Bronchial epithelial cell (primary cell): ENCODE measurements around the gene ZNF407. TPM values are rescaled to one million over a fixed set of nuclear protein-coding genes. Genes with fewer than 3 reads are reported as not detected.

Experiments used
- DNase-seq: peaks from one replicate; pipeline ENCODE4 v3.0.0-alpha.2; 2010; ENCODE audit warnings: low read depth
- FAIRE-seq: peaks from 2 replicates; lab custom pipeline; 2011; peaks lifted over from hg19 to GRCh38; lab: Jason Lieb, UNC
- H3K27me3 ChIP-seq: 2 replicates; pipeline ENCODE4 v1.5.1; 2011; ENCODE audit warnings: low read length; ENCODE audit not compliant: control insufficient read depth, insufficient read depth
- H3K36me3 ChIP-seq: 2 replicates; pipeline ENCODE4 v1.5.1; 2011; ENCODE audit warnings: low read length; ENCODE audit not compliant: control insufficient read depth, insufficient read depth
- H3K4me3 ChIP-seq: 2 replicates; pipeline ENCODE4 v1.5.1; 2011; ENCODE audit warnings: mild to moderate bottlenecking, low read depth, low read length, control low read depth
- total RNA-seq: library from RNA; depleted of rRNA; stranded (reverse); fragments of >200 nt; gene quantifications from 2 replicates; pipeline ENCODE4 v1.2.1, GENCODE V29; 2014
- TF ChIP-seq, protein P1 (sequence below): IDR thresholded peaks from 2 replicates; pipeline ENCODE4 v1.5.1; 2011; ENCODE audit warnings: mild to moderate bottlenecking, moderate library complexity, low read length, control low read depth, inconsistent platforms; ENCODE audit not compliant: insufficient read depth, severe bottlenecking

The ZNF407 gene
- total RNA-seq, 1 donor from 2014 or later, result 10.0 TPM

DNA sequence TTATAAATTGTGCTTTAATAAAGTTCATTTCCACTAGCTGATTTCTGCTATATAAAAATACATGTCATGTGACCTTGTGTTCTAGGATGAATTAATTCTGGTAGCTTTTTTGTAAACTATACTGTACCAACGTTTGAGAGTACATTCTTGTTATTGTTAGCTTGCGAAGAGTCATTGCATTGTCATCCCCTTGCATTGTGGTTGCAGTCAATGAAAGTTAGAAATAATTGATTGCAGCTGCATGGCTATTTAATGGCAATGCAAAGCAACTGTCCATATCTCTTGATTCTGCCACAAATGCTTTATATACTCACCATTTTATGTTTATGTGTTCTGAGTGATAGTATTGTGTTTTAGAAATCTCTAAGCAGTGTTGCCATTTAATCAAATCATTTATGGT lies 91.6 kb downstream of the ZNF407 start:
- no peak for DNase-seq
- TF ChIP-seq, protein P1, sequence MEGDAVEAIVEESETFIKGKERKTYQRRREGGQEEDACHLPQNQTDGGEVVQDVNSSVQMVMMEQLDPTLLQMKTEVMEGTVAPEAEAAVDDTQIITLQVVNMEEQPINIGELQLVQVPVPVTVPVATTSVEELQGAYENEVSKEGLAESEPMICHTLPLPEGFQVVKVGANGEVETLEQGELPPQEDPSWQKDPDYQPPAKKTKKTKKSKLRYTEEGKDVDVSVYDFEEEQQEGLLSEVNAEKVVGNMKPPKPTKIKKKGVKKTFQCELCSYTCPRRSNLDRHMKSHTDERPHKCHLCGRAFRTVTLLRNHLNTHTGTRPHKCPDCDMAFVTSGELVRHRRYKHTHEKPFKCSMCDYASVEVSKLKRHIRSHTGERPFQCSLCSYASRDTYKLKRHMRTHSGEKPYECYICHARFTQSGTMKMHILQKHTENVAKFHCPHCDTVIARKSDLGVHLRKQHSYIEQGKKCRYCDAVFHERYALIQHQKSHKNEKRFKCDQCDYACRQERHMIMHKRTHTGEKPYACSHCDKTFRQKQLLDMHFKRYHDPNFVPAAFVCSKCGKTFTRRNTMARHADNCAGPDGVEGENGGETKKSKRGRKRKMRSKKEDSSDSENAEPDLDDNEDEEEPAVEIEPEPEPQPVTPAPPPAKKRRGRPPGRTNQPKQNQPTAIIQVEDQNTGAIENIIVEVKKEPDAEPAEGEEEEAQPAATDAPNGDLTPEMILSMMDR, result no peak
- H3K27me3 ChIP-seq, result no peaks in the 10 kb centered on the region
- no peak overlapping the region for H3K4me3 ChIP-seq
- H3K36me3 ChIP-seq, result peaks cover 3% of the 10 kb centered on the region
- no peak for FAIRE-seq

DNA sequence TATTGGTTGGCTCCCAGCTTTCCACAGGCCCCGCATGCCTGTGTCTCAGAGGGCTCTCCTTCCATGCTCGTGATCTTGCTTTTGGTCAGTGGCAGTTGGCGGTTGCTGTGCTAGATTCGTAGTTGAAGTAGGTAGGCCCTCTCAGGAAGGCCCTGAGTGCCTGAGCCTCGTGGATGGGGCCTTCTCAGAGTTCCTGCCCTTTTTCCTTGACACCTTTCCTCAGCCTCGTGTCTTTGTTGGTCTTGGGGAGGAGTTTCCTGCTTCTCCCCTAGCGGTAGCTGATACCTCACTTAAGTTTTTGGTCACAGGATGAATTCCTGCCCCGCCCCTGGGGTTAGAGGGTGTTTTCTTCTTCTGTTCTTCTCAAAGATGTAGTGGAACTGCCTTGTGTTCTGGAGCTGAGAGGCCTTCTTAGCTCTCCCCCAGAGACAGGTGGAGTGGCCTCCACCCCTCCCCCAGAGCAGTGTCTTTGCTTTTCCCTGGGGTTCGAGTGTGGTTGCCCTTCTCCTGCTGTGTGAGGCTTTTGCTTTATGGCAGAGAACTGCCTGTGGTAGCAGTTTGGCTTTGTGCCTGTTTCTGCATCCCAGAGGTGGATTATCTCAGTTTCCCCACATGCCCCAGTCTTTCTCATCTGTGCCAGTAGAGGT lies 94.8 kb downstream of the ZNF407 start:
- Histone ChIP-seq H3K27me3 (no peaks in the 10 kb centered on the region), H3K4me3 (no peak overlapping the region), H3K36me3 (no peaks in the 10 kb centered on the region)
- FAIRE-seq (peak; percentile 55), DNase-seq (no peak)
- TF ChIP-seq, protein P1, result no peak

DNA sequence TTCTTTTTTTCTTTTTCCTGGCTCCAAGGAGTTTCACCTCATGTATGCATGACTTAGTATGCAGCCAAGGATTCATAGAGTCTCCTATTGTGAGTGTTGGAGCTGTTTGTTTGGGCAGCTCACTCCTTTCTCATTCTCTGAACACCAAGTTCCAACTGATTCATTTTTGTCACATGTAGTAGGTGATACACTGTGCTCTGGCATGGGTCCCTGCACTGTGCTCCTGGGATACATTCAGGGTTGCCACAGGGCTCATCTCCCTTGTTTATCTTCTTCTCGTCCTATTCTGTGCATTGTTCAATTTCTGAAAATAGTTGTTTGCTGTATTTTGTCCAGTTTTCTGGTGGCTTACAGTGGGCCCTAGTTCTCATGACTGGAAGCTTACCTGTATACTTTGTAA lies 96.8 kb downstream of the ZNF407 start:
- FAIRE-seq, result no peak
- TF ChIP-seq, protein P1, result no peak
- Histone ChIP-seq H3K4me3 (no peak overlapping the region), H3K36me3 (no peaks in the 10 kb centered on the region), H3K27me3 (no peaks in the 10 kb centered on the region)
- DNase-seq, result no peak

DNA sequence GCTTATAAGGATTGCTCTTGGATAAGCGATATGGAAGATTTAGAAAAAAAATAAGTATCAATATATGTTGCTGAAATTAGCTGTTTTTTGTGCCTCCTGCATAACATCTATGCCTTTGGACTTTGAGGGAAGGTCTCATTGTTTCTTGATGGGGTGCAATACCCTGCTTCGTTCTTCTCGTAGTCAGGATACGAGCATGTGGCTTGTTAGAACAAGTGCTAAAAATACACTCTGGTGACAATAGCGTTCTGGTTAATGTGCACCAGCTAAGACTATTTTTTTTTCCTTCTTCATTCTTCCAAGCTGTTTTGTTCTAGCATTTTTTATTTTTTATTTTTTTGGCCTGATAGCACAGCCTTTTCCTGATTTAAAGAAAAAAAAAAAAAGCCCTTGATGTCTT lies 97.5 kb downstream of the ZNF407 start:
- DNase-seq (no peak), FAIRE-seq (no peak)
- Histone ChIP-seq H3K4me3 (no peak overlapping the region), H3K27me3 (no peaks in the 10 kb centered on the region), H3K36me3 (no peaks in the 10 kb centered on the region)
- TF ChIP-seq, protein P1, result no peak

DNA sequence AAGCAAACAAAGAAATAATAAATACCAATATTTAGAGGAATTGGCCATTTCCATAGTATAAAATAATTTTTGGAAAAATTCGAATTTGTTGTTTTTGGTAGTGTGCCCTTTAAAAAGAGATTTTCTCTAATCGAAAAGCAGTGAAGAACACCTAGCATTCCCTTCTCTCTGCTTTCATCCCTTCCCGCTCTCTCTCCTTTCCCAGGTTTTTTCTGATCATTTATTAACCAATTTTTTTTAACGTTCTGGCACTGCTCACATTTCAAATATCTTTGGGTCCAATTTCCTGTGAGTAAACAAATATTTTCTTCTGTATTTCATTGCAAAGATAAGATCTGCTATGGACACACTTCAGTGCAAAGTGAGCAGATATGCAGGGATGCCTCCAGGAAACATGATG lies 101.2 kb downstream of the ZNF407 start:
- DNase-seq (no peak), FAIRE-seq (no peak)
- no peaks in the 10 kb centered on the region for H3K27me3 ChIP-seq
- TF ChIP-seq, protein P1, result no peak
- no peaks in the 10 kb centered on the region for H3K36me3 ChIP-seq
- no peak overlapping the region for H3K4me3 ChIP-seq

DNA sequence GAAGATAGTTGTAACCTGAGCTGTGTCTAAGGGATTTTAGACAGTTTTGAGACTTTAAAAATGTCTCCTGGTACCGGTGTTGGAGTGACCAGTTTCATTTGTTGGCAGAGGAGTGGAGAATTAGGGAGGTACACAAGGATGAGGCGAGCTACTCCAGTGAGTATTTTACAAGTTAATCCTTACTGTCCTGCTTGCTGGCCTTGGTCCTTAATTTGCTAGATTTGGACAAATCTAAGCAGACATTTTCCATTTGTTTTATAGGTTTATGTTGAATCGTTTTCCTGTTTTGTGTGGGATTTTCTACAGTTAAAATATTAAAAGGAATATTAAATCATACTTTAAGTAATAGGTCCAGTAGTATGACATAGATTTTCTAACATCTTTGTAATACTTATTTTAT lies 101.8 kb downstream of the ZNF407 start:
- H3K4me3 ChIP-seq, result no peak overlapping the region
- H3K27me3 ChIP-seq, result no peaks in the 10 kb centered on the region
- FAIRE-seq (no peak), DNase-seq (no peak)
- H3K36me3 ChIP-seq, result no peaks in the 10 kb centered on the region
- TF ChIP-seq, protein P1, result no peak
